ENCODE measurements around the gene LRRK1.

The LRRK1 gene

DNA sequence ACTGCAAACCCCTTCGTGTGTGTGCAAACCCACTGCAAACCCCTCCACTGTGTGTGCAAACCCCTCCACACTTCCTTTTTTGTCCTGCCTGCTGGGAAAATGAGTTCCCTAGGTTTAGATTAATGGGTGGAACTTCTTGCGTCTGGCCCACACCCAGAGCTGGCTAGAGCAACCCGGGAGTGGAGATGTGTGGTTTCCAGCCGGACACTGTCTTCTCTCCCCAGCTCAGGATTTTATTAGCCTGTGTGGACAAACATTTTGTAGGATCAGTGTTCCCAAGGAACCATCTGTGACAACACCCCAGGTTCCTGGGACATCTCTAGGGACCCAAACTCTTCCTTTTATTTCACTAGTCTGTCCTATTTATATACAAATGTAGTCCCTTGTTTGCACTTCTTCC is 9.6 kb upstream of the LRRK1 start:
- H3K4me3 ChIP-seq (ENCODE audit: low read depth, low read length) = no peak overlapping the region

DNA sequence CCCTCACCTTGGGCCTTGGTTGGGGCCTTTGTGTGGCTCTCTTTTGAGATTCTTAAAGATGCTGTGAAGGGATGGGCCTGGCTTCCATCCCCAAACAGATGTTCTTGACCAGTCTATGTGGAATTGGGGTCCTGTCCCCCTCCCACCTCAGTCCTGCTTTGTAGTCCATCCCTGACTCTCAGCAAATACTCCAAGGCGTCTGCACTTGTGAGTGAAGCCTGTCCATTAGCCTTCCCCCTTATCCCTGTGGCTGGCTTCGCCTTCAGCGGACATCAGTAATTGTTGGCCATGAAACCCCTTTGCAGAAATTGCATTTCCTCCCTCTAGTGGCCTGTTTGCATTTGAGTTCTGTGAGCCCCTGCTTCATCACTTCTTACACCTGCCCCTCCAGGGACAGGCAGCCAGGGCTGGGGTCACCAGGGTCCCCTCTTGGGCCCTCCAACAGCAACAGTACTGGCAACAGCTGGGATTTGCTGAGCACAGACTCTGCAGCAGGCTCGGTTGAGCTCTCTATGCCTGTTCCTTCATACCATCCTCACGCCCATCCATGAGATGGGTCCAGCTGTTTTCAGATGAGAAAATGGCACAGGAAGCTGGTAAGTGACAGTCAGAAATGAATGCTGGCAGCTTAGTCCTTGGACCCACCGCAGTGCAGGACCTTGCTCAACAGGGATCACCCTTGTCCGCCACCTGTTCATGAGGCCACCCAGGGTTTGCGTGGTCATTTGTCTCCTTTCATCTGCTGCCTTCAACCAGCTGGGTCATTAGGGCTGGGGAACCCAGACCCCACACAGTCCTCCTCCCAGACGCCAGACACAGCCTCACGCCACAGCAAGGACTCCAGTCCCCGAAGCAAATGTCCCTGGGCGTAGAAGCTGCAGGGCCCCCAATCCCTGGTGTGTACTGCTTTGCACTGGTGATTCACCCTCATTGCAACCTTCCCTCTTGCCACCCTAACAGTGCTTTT is 8.9 kb upstream of the LRRK1 start:
- no peak overlapping the region for H3K4me3 ChIP-seq (ENCODE audit: low read depth, low read length)

- no peak overlapping the region for H3K4me3 ChIP-seq (ENCODE audit: low read depth, low read length)
Observed at GRCh38 chr15:100911086-100911485, 8.1 kb upstream of the LRRK1 start.

DNA sequence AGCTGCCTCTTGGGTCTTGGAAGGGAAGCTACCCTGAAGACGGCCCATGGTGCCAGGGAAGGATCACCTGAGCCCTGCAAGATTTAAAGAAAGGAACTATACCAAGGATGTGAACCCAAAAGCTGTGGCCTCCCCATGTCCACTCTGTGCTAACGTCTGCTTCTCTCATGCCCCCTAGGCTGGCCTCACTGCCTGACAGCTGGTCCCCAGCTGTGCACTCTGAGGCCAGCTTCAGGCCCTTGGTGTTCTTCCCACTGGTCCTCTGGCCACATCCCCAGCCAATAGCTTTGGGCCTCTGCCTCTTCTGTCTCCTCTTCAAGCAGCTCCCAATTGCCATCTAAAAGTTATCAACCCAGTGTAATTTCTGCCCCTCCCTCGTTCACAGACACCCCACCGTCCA is 5.2 kb upstream of the LRRK1 start:
- no peak overlapping the region for H3K4me3 ChIP-seq (ENCODE audit: low read depth, low read length)

DNA sequence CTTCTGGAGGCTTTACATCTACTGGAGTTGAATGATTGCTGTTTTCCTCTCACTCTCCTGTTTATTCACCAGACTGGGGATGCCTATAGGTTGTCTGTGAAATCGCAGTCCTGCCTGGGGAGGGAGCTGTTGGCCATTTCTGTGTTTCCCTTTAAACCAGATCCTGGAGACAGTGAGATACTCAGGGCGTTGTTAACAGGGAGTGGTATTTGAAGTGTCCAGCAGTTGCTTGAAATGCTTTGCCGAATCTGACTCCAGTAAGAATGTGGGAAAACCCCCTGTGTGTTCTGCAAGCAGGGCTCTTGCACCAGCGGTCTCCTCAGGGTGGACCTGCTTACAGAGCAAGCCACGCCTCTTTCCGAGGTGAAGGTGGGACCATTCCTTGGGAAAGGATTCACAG is 4.3 kb upstream of the LRRK1 start:
- H3K4me3 ChIP-seq (ENCODE audit: low read depth, low read length) = no peak overlapping the region

- peak overlapping the region; percentile 50 for H3K4me3 ChIP-seq (ENCODE audit: low read depth, low read length)
Observed at GRCh38 chr15:100918034-100918689, 995 bp upstream of the LRRK1 start.

- H3K4me3 ChIP-seq (ENCODE audit: low read depth, low read length) = peak overlapping the region; percentile 43
Observed at GRCh38 chr15:100919481-100920405, 586 bp downstream of the LRRK1 start.

GRCh38 chr15:100920516-100921135 is 1.5 kb downstream of the LRRK1 start:
- no peak overlapping the region for H3K4me3 ChIP-seq (ENCODE audit: low read depth, low read length)

DNA sequence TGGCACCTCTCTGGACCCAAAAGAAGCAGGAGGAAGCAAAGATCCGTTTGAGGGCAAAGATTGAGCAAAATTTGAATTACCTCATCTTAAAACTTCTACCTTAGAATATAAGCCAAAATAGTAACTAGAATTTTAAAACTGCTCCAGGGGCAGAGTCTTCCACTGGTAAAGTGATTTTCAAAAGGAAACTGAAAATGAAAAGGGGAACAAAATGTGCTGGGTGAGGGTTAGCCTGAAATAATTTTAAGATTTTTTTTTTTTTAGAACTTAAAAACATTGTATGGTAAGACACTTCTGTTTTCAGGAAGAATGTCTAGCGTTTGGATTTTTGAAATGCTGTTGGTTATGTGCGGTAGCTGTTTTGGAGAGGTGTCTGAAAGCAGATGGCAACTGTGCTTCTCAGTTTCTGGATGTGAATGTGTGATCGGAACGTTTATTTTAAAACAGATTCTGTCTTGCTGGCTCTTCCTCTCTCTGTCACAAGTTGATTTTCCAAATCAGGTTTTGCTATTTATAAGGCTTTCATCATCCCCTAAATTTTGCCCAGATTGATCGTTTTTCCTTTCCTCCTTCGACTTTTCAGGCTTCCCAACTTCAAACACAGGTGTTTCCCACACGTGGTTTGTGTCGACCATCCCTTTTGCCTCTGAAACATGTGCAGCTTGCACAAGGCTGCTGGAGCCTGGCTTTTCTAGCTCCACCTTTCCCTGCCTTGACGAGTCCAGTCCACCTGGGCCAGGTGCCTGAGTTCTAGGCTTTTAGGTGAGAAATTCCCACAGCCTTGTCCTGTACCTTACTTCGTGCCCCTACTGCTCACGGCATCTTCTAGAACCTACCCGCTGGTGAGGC is 3.3 kb downstream of the LRRK1 start:
- H3K4me3 ChIP-seq (ENCODE audit: low read depth, low read length) = no peak overlapping the region

DNA sequence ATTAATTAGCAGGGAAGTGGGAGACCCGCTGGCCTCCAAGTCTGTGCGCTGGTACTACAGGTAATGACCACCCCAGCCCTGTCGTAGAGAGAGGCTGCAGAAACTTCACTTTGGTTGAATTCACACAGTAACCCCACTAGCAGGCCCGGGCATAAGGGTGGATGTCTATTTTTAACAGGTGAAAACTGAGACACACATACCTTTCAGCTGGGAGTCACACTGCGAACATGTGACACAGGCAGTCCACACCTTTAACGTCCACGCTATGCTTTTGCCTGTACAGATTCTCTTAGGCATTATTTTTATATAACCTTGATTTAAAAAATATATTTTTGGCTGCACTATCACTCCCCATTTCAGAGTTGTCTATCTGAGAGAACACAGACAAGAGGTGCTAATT is 3.9 kb downstream of the LRRK1 start:
- no peak overlapping the region for H3K4me3 ChIP-seq (ENCODE audit: low read depth, low read length)

- H3K4me3 ChIP-seq (ENCODE audit: low read depth, low read length) = no peak overlapping the region
Observed at GRCh38 chr15:100923902-100924301, 4.7 kb downstream of the LRRK1 start.

DNA sequence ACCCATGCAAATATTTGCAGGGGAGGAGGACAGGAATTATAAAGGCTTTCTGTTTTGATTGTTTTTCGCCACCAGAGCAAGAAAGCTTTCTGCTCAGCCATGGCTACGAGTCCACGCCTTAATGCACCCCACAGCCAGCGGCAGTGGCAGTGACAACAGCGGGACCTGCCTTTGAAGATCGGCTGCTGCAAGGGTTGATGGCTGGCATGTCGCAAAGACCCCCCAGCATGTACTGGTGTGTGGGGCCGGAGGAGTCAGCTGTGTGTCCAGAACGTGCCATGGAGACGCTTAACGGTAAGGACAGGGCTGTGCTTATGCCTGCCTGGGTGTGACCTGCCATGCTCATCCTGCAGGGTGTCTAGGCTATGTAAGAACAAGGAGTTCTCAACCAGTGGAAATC is 5.3 kb downstream of the LRRK1 start:
- H3K4me3 ChIP-seq (ENCODE audit: low read depth, low read length) = no peak overlapping the region

DNA sequence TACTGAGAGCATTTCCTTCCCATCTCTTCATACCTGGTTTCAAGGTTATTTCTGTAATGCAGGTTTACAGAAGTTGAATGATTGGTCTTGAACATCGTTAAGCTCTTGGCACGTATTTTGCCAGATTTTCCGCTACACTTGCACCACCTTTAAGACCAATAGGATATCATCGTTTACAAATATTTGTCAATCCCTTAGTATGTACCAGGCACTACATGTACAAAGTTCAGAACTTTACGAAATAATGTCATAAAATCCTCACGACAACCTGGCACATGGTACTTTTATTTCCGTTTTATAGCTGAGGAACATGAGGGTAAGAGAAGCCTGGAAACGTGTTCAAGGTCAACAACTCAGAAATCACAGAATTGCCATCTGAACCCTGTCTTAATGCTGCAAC is 6.3 kb downstream of the LRRK1 start:
- no peak overlapping the region for H3K4me3 ChIP-seq (ENCODE audit: low read depth, low read length)

- H3K4me3 ChIP-seq (ENCODE audit: low read depth, low read length) = no peak overlapping the region
Observed at GRCh38 chr15:100926258-100926657, 7.1 kb downstream of the LRRK1 start.

GRCh38 chr15:100926971-100927756 is 8.0 kb downstream of the LRRK1 start:
- no peak overlapping the region for H3K4me3 ChIP-seq (ENCODE audit: low read depth, low read length)

- H3K4me3 ChIP-seq (ENCODE audit: low read depth, low read length) = no peak overlapping the region
Observed at GRCh38 chr15:100928632-100929280, 9.6 kb downstream of the LRRK1 start.

DNA sequence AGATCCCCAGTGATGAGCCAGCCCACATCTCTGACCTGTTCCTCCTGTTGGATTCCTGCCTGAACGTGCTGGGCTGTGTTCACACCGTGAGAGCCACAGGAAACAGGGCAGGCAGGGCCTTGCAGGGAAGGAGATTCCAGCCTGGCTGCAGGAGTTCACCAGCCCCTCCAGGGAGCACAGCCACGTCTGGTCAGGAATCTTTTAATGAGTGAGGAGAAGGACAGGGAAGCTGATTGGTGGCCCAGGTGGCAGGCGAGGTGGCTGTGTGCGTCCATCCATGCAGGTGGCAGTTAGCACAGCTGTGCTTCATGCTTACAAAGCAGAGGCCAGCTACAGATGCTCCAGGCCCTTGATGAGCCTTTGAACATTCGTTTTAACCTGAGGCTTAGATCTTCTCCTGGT is 10.5 kb downstream of the LRRK1 start:
- H3K4me3 ChIP-seq (ENCODE audit: low read depth, low read length) = no peak overlapping the region

DNA sequence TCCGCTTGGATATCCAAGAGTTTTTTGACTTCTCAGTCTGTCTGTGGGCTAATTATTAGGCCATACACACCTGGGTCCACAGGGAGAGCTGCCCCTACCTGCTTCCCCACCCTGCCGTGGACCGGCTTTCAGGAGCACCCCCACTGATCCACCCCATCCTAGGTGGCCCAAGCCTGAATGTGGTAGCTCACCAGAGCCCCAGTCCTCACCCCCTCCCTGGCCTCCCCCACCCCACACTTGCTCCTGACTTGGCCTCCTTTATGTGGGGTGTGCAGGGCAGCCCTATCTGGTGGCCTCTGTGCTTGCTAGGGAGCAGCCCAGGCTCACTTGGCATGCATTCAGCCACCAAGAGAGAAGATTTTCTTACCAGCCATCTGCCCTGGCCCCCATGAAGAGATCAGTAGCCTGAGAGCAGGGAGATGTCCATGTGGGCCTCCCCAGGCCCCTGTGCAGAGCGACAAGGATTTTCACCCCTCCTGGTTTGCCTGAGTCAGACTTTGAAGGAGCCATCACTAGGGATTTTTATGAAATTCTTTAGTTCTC is 11.2 kb downstream of the LRRK1 start:
- no peak overlapping the region for H3K4me3 ChIP-seq (ENCODE audit: low read depth, low read length)
